Body of pancreas (tissue), 4 donors: ENCODE results near the gene ATAD3C.

ENCODE experiments used
- POLR2A ChIP-seq, 3 donors: fragments of 450-650 bp; IDR thresholded peaks; one replicate each; pipeline ENCODE4 v1.6.1; 2016; ENCODE audit warnings: antibody characterized with exemption in 3 of 3, mild to moderate bottlenecking in 2 of 3
- TF ChIP-seq, protein P1 (sequence below), 7 experiments: fragments of 450-650 bp in 4 of 7; fragments of 200-600 bp in 3 of 7; sonication (generic) in 3 of 7; IDR thresholded peaks; one replicate each; pipeline ENCODE4 v1.5.1; 2016 to 2019; ENCODE audit warnings: antibody characterized with exemption in 7 of 7

GRCh38 chr1:1421907-1422464 is 27.5 kb upstream of the ATAD3C start:
- TF ChIP-seq, protein P1, sequence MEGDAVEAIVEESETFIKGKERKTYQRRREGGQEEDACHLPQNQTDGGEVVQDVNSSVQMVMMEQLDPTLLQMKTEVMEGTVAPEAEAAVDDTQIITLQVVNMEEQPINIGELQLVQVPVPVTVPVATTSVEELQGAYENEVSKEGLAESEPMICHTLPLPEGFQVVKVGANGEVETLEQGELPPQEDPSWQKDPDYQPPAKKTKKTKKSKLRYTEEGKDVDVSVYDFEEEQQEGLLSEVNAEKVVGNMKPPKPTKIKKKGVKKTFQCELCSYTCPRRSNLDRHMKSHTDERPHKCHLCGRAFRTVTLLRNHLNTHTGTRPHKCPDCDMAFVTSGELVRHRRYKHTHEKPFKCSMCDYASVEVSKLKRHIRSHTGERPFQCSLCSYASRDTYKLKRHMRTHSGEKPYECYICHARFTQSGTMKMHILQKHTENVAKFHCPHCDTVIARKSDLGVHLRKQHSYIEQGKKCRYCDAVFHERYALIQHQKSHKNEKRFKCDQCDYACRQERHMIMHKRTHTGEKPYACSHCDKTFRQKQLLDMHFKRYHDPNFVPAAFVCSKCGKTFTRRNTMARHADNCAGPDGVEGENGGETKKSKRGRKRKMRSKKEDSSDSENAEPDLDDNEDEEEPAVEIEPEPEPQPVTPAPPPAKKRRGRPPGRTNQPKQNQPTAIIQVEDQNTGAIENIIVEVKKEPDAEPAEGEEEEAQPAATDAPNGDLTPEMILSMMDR (IDR thresholded peaks at IDR 0.05) = no peak
- no peak for TF ChIP-seq POLR2A (IDR thresholded peaks at IDR 0.05)
